GM21786 (cell line): ENCODE results near the gene SUCLG1.
"Not testable (repeated sequence)": the region's sequence is repeated elsewhere in the genome, so short reads cannot be mapped to it uniquely, and the experiment has no call there.

ENCODE experiments used
- ATAC-seq: cut with Tn5 transposase; IDR thresholded peaks from one replicate; pipeline ENCODE4 v1.9.1; 2021; ENCODE audit not compliant: unreplicated experiment

Gene SUCLG1

DNA sequence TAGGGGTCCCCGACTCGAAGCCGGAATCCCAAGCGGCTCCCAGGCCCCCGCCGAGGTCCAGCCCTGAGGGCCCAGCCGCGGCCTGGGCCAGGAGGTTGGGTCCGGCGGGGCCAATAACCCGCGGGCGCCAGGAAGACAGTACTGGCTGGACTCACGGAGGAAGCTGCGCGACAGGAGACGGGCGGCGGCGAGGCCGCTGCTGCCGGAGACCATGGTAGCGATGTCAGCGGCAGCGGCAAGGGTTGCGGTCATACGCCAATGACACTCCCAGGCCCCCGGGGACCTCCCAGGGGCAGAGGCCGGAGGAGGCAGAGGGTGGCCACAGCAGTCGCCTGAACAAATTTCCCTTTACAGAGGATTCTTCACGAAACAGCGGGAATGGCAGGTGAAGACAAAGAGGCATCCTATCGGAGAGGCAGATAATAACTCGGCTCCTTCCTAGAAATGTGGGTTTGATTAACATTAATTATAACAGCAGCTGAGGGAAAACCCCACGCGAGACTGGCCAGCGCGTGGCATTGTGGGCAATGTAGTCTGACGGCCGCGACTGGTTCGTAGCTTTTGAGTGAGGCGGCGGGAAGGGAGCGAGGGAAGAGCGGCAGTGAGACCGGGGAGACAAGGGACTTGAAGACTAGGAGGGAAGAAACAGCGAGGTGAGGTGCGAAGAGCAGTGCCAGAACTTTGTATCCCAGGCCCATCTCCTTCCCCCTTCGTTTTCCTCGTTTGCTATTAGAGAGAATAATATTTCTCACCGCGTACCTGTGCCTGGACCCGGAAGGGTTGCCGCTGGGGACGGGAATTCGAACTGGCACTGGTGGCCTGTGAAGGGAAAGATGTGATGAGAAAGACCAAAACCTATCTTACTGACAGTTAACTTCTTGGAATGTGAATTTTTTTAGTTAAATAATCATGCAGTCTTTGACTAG is at the start of gene SUCLG1:
Gene SUCLG1 (minus strand): TSS at position 263 of the 926 bp plus-strand sequence. CDS start 11 bp downstream, at position 252.
- ATAC-seq, result peak; percentile 94

DNA sequence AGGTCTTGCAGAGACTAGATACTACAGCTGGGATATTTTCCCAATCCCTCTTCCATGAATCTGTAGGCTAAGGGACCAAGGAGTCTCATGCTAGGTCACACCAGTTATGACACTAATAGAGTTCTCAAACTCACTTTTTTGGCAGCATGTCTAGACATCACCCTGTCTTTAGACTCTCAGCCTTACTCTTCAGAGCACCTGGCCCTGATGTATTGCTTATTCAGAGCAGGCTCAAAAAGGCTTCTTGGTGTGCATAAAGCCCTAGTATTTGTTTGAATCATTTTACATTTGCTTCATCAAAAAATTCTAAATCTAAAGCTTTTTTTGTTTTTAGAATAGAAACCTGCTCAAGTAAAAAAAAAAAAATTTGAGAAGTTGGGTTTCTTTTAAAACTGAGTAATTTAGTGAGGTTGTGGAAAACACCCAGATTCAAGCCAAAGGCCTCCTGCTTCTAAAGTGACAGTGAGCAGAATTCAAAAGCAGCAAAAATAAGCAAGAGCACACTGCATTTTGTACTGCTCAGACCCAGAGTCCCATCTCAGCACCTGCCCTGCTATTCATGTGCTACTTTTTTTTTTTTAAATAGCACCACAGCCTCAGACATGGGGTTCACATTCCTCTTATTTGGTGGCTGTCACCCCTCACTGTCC is 39.2 kb upstream of the SUCLG1 start:
- no peak for ATAC-seq

DNA sequence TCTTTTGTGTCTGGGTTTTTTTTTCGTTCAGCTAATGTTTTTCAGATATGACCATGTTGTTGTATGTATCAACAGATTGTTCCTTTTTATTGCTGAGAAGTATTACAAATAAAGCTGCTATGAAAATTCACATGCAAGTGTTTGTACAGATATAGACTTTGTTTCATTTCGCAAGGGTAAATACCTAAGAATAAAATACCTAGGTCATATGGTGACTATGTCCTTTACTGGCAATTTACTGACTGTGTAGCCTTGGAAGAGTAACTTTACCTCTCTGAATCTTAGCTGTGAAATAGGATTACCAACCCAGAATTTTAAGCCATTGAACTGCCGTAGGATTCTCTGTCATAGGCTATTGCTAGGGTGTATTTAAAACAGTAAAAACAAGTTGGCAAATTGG is 38.2 kb upstream of the SUCLG1 start:
- ATAC-seq, result no peak

DNA sequence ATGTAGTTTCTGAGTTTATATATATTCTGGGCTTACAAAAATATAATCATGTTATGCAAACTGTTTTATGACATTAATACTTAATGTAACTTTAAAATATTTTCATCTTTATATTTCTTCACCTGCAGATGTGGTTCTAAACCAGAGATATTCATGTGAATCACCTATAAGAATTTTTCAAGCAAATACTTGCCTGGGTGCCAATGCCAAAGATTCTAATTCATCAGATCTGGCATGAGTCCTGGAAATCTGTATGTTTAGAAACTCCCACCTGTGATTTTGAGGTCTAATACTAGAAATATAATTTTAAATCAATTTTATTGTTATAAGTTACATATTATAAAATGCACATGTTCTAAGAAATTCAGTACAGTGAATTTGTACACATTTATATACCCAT is 37.3 kb upstream of the SUCLG1 start:
- no peak for ATAC-seq

DNA sequence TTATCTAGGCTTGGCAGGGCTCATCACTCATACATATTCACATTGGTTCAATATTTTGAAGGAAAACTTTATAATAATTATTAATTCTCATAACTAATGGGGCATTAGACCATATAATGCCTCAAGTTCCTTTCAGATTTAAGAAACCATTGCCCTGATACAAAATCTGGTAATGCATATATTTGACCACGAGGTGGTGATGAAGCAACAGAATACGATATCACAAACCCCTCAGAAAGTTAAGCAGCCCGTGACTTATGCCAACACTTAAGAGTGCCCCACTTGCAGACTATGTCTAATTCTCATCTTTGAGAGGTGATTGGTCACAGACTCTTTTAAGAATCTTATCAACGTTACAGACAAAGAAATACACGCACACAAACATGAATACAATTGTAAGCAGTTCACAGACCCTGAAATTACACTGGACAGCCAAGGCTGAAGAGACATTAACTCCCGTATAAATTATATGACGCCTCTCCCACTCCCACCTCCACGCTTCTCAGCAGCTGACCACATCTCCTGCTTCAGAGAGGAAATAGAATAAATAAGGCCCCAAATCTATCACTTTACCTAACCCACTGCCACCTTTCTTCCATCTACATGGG is 36.6 kb upstream of the SUCLG1 start:
- ATAC-seq, result peak; percentile 90

DNA sequence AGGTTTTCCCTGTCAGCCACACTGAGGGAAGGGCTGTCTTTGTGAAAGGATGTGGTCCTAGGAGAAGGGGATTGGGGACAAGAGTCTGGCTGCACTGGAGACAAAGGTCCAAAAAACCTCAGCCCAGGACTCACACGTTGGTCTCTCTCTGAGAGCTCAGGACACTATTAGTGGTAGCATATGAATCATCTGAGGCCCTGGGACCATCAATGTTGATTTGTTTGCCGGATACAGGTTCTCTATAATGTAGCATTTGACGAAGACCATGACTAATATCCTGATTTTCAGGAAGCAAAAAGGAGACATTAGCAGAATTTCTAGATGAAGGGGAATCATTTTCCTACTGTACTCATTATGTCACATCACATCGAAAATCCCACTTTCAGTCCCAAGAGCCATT is 35.0 kb upstream of the SUCLG1 start:
- no peak for ATAC-seq

DNA sequence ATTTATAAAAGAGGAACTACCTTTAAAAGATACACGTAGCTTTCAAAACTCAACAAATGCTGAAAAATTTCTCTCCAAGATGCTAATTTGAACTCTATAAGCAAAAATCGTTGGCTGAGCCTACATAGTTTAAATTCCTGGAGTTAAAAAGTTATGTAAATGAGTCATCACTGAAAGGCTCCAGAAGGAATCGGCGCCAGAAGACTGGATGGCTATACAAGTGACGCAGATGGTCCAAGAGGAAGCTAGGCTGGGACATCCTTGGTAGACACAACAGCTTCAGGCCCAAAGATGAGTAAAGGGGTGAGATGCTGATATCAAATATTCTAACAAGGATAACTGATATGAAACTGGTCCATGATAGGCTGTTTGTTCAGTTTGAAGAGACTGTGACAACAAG is 34.4 kb upstream of the SUCLG1 start:
- ATAC-seq, result no peak

DNA sequence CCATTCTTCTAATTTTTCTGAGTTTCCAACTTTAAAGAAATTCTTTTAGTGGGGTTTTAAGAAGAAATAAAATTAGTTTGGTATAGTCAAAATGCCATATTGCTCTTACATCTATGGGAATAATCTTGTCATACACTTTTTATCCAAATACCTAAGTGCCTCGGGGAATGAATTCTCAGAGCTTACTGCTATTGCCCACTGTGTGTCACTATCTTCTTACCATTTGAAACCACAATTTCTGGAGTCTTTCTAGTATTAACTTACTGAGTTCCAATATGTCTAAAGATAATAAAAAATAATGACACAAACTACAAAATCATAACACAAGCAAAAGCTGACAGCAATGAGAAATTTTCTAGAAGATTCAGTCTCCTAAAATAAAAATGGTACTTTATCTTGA is 33.5 kb upstream of the SUCLG1 start:
- ATAC-seq, result no peak

DNA sequence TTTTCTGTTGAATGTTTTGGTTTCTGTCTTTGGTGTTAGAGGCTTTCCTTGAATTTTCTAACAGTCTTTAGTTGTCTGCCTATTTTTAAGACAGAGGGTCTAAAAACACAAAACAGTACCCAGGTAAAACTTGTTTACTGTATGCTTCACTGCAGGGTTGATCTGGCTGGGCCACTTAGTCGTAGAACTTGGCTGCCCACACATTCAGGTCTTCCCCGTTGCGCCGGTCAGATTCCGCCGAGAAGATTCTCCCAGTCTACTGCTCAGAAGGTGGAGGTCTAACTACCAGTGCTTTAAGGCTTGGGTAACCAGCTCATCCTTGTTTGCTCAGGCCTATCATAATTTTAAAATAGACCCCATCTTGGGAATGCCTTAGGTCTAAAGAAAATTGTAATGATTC is 32.7 kb upstream of the SUCLG1 start:
- ATAC-seq, result no peak

DNA sequence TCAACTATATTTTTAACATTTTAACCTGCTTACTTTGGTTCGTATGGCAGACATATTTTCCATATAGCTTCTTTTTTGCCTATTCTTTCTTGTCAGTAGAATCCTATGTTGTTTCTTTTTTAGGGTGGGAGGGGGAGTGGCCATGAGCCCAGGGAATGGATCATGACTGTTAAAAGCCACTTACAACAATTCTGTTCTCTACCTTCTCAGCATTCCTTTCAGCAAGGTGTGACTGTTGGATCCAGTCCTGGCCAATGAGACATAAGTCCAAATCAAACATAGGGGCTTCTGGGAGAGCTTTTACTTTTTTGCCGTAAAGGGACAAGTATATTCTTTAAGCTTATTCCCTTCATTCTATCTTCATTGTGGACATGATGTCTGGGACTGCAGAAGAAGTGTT is 32.2 kb upstream of the SUCLG1 start:
- ATAC-seq, result no peak

DNA sequence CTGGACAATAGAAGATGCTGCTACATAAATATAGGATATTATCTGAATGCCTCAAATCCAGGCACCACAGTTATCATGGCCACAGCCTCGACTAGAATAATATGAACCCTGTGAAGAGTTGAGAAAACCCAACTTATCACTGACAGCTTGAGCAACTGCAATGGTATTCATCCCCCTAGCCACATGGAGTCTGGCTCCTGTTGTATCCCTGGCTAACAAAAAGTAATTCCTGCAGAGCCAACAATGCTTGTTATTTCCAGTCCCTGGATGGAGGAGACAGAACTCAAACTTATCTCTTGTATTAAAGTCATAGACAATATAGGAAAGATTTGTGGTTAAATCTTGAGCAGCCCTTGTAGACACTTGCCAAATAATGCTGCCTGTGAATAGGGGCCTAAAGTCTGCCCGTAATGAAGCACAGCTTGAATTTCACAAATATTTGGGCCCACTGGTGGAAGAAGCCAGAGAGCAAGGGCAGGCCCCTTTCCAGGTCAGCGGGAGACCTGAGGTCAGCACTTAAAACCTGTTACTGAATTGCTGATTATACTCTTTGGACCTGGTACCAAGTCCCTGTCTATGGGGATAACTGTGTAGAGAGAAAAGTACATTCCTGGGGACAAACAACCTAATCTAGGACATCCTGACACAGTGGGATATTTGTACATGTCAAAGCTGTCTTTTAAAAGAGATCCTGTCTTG is 28.4 kb upstream of the SUCLG1 start:
- ATAC-seq, result no peak

DNA sequence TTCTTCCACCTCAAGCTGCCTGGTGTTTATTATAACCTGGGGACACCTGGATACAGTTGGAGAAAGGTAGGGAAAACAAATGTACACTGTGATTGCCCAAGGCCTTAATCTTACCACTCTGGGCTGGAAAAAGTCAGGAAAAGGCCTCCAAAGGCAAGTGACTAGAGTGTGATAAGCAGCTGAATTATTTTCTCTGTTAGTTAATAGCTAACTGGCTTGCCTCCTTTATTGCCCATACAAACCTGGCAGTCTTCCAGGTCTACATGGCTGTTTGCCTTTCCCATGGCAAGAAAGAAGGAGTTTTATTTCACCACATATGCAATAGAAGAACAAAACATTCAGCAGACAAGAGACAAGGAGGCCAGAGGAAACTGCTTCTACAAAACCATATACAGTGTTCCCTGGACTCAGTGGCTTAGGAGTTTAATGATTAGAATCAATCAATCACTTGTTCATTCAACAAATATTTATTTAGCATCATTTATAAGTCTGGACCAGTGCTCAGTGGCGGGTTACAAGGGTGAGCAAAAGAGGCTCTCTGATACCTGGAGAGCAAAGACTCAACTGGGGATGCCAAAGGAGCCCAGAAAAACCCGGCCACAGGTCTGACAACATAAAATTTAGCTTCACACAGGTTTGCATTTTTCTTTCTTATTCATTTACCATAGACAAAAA is 27.5 kb upstream of the SUCLG1 start:
- no peak for ATAC-seq

DNA sequence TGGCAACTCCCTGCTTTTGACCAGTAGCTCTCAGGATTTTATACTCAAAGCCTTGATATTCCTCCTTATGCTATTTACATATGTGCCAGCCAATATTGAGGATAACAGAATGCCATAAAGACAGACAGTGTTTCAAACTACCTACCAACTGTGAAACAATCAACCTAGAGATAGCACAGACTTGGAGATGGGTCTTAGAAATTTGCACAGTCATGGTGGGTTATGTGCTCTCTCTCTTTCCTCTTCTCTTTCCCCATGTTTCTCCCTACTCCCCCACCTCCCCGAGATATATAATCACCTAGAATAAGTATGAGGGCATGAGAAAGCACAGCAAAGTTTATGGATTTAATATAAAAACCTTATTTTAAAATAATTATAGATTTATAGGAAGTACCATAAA is 24.2 kb upstream of the SUCLG1 start:
- no peak for ATAC-seq

DNA sequence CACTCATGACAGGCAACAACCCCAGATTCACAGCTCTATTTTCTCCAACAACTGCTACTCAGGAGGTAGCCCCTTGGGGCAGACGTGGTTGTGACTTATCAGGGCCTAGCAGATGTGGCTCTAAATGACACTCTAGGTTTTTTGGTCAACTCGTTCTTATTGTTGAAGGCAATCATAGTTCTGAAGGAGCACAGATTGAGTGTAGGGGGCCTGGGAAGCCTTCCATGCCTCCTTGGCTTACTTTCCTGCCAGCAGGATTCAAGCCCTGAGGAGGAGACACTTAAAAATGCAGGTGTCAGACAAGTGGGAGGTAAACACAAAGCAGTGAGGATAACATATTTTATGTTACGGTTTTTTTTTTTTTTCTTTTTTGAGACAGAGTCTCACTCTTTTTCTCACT is 23.5 kb upstream of the SUCLG1 start:
- ATAC-seq, result no peak

DNA sequence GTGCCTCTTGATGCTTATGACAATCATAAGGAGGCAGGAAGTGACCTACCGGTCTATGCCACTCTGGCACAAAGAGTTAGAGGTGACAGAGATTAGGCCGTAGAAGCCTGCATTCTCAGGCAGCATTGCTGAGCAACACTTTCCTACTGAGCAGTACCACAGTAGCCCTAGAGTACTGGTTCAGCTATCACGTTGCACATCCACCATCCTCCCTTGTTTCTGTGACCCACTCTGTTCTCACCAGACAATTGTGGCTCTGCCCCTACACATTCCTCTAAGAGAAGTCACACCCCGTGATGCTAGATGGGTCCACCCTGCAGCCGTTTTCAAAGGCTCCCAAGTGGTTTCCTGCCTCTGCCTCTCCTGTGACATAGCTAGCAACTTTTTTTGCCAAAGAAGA is 22.6 kb upstream of the SUCLG1 start:
- ATAC-seq, result no peak

DNA sequence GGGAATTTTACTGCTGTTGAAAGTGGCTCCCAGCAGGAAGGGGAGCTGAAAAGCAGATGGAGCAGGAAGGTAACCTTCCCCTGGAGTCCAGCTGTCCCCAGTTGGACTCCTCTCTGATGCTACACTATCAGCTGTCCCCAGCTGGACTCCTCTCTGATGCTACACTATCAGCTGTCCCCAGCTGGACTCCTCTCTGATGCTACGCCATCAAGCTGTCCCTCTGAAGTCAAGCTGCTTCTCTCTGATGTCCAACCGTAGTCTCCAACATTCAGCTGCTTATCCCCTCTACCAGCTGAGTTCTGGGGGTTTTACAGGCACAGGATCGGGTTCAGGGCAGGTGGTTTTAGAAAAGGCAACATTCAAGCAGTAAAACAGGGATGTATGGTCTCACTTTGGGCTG is 19.8 kb upstream of the SUCLG1 start:
- no peak for ATAC-seq

DNA sequence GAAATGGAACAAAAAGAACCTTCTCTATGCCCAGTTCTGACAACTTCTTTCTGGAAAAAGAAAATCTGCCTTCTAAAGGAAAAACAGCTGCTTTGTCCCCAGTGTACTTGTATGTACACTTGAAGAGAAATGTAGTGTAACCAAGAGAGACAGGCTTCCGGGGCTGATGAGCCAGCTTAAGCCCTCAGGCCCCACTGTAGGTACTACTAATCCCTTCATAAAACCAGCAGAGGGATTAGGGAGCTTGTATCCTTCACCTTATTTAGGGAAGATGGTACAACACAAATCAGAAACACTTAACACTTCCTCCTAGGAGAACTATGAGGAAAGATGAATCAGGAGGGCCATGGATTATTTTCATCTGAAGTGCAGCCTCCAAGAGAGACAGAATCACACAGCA is 18.8 kb upstream of the SUCLG1 start:
- ATAC-seq, result no peak

DNA sequence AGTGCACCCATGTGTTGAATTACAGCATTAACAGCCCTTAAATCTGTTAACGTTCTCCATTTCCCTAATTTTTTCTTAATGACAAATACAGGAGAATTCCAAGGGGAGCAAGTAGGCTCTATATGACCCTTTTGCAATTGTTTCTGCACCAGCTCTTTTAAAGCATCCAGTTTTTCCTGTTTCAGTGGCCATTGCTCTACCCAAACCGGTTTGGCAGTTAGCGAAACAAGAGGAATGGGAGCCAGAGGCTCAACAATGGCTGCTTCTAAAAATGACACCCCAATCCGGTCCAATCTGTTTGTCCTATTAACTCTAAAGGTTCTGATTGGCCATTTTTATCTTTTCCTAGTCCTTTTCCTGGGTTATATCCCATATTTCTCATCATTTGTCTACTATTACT is 15.1 kb upstream of the SUCLG1 start:
- ATAC-seq, result no peak

DNA sequence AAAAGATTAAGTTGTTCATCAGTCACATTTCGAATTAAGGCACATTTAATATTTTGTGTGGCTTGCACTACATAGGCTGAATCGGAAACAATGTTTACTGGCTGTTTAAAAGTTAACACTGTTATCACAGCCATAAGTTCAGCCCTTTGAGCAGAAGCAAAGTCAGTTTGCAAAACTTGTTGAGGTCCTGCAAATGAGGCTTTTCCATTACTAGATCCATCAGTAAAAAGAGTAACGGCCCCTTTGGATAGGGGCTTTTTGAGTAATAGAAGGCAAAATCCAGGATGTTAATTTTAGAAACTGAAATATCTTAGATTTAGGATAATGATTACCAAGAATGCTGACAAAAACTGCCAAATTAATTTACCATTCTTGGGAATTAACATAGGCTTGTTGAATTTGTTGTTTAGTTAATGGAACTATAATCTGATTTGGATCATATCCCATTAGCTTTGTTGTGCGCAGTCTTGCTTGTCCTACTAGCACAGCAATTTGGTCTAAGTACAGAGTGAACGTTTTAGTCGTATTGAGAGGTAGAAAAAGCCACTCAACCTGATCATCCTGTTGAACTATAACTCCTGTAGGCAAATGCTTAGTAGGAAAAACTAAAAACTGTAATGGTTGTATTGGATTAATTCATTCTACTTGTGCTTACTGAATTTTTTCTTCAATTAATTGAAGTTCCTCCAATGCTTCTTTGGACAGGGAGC is 13.9 kb upstream of the SUCLG1 start:
- ATAC-seq, result no peak

DNA sequence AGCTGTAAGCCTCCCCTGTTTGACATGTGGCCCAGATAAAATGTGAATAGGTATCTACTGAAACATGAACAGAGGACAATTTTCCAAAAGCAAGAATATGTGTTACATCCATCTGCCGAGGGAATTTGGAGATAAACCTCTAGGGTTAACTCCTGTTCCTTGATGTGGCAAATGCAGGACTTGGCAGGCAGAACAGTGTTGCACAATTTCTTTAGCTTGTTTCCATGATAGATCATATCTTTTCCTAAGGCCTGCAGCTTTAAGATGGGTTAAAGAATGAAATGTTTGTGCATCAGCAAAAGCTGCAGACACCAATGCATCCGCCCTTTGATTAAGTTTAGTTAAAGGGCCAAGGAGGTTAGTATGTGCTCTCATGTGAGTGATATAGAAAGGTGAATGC is 13.3 kb upstream of the SUCLG1 start:
- ATAC-seq, result not testable (repeated sequence)
